CD4-positive, alpha-beta memory T cell (primary cell): ENCODE data around the gene CELSR1. TPM values are rescaled to one million over a fixed set of nuclear protein-coding genes. Genes with fewer than 3 reads are reported as not detected.
A peak's percentile ranks its signal among the peaks of the same experiment; 100 is the strongest.
"Not testable (repeated sequence)": the region's sequence is repeated elsewhere in the genome, so short reads cannot be mapped to it uniquely, and the experiment has no call there.

Experiments used
- CTCF ChIA-PET: fragments of 350-600 bp; sonication (Branson Sonifier 250); formaldehyde crosslinking; loops from one replicate; lab custom pipeline; 2021; ENCODE audit warnings: inconsistent platforms; ENCODE audit not compliant: partially characterized antibody; lab: Charles Lee
- POLR2A ChIA-PET: fragments of 350-600 bp; sonication (Branson Sonifier 250); formaldehyde crosslinking; loops from one replicate; lab custom pipeline; 2021; ENCODE audit not compliant: partially characterized antibody; lab: Charles Lee
- DNase-seq, 5 donors: peaks; one replicate each; pipeline versions ENCODE4 v3.0.0 to v3.0.0-alpha.2; 2020 to 2022; ENCODE audit warnings: mixed read lengths in 1 of 5
- H3K27ac ChIP-seq: one replicate; pipeline ENCODE4 v1.7.0; 2013; ENCODE audit warnings: low read depth, low read length
- H3K27me3 ChIP-seq: 2 replicates; pipeline ENCODE4 v1.7.0; 2013; ENCODE audit warnings: mild to moderate bottlenecking, low read length, moderate library complexity; ENCODE audit not compliant: insufficient read depth
- H3K36me3 ChIP-seq: 2 replicates; pipeline ENCODE4 v1.7.0; 2013; ENCODE audit warnings: mild to moderate bottlenecking, low read length, moderate library complexity; ENCODE audit not compliant: insufficient read depth
- H3K4me1 ChIP-seq: 2 replicates; pipeline ENCODE4 v1.7.0; 2013; ENCODE audit warnings: mild to moderate bottlenecking, low read length, moderate library complexity; ENCODE audit not compliant: insufficient read depth
- H3K4me3 ChIP-seq, 2 donors: one replicate each; pipeline ENCODE4 v1.7.0; 2013; ENCODE audit warnings: low read length in 2 of 2, mild to moderate bottlenecking in 1 of 2
- H3K9me3 ChIP-seq, 2 donors: one replicate each; pipeline ENCODE4 v1.7.0; 2013; ENCODE audit warnings: low read length in 2 of 2, control low read depth in 1 of 2; ENCODE audit not compliant: control insufficient read depth in 1 of 2
- H3K27ac Mint-ChIP-seq, 7 donors: one replicate each; pipeline ENCODE4 v1.8.0; 2020 to 2021; ENCODE audit warnings: mixed read lengths in 7 of 7, mild to moderate bottlenecking in 6 of 7, inconsistent platforms in 3 of 7, moderate library complexity in 3 of 7
- H3K27me3 Mint-ChIP-seq, 2 donors: one replicate each; pipeline ENCODE4 v1.8.0; 2020 to 2021; ENCODE audit warnings: mixed read lengths in 2 of 2
- H3K36me3 Mint-ChIP-seq, 2 donors: one replicate each; pipeline ENCODE4 v1.8.0; 2020 to 2021; ENCODE audit warnings: mixed read lengths in 2 of 2, inconsistent platforms in 1 of 2, mild to moderate bottlenecking in 1 of 2
- H3K4me1 Mint-ChIP-seq, 4 donors: one replicate each; pipeline ENCODE4 v1.8.0; 2020 to 2021; ENCODE audit warnings: mixed read lengths in 4 of 4, mild to moderate bottlenecking in 1 of 4
- H3K4me3 Mint-ChIP-seq, 8 donors: one replicate each; pipeline ENCODE4 v1.8.0; 2020 to 2021; ENCODE audit warnings: mixed read lengths in 8 of 8, mild to moderate bottlenecking in 7 of 8, moderate library complexity in 6 of 8, inconsistent platforms in 3 of 8
- H3K9me3 Mint-ChIP-seq, 8 donors: one replicate each; pipeline ENCODE4 v1.8.0; 2020 to 2021; ENCODE audit warnings: mixed read lengths in 8 of 8, mild to moderate bottlenecking in 5 of 8, inconsistent platforms in 3 of 8, moderate library complexity in 1 of 8
- intact Hi-C: fragments of 100-400 bp; cut with micrococcal nuclease; formaldehyde crosslinking; loops from one replicate; pipeline ENCODE4 v1.15.1; 2023
- polyA plus RNA-seq, 2 donors: library from polyadenylated mRNA; unstranded; fragments of 300-500 nt; fragmentation: Illumina TruSeq; gene quantifications; one replicate each; pipeline ENCODE4 v1.2.3, GENCODE V29; 2021
- total RNA-seq, 2 experiments: library from RNA; stranded (reverse); gene quantifications; one replicate each; pipeline ENCODE4 v1.2.3, GENCODE V29; 2021

CELSR1 gene
- total and polyA plus RNA-seq, 4 experiments from 2014 or later: 0.47 to 1.1 (median 0.81) TPM

DNA sequence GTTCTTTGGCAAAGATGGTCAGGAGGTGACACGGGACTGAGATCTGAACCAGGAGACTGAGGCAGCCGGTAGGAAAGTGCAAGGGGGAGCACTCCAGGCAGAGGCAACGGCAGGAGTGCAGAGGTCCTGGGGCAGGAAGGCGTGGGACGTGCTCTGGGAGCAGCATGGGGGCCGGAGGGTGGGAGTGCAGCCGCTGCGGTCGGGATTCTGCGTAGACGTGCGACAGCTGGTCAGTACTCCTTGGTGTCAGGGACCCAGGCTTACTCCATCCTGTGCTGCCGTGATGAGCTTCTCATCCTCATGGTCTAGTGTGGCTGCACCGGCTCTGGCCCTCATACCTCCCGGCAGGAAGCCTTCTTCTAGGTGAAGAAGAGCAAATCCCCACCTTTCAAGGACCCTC, 218.8 kb downstream of the CELSR1 start:
- H3K4me3 Mint-ChIP-seq: no peak overlapping the region
- H3K27ac Mint-ChIP-seq: peak overlapping the region in 1 of 7 donors; percentile 6
- no peak overlapping the region for H3K27ac ChIP-seq
- H3K36me3 Mint-ChIP-seq: no peaks in the 10 kb centered on the region
- H3K9me3 ChIP-seq: no peaks in the 10 kb centered on the region
- DNase-seq: no peak
- H3K4me1 Mint-ChIP-seq: no peaks in the 10 kb centered on the region
- no peaks in the 10 kb centered on the region for H3K27me3 Mint-ChIP-seq
- ChIA-PET CTCF (interaction anchor here (1.5 to 2.5 kb wide), 3 partner anchors 196 to 323 kb away, joined by 4 to 9 read pairs (median 6); no protein-coding TSS in a partner anchor), POLR2A (no interaction called here)
- no peaks in the 10 kb centered on the region for H3K4me1 ChIP-seq
- intact Hi-C loops: no loop called here
- H3K9me3 Mint-ChIP-seq: no peaks in the 10 kb centered on the region
- H3K36me3 ChIP-seq: no peaks in the 10 kb centered on the region
- no peak overlapping the region for H3K4me3 ChIP-seq
- no peaks in the 10 kb centered on the region for H3K27me3 ChIP-seq

DNA sequence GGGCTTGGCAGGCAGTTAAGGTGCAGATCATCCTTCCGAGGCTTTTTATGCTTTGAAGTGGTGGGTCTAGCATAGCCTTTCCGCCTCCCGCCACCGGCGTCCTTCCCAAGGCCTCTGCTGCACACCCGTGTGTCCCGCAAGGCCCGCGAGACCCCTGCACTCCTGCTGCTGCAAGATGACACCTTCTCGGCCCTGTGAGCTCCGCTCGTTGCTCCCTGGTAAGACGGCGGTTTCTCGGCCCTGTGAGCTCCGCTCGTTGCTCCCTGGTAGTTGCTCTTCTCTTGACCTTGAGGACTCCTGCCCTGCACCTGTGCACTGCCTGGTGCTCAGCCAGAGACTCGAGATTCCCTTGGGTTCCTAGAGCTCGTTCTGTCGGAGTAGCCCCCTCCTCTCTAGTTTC, 219.8 kb downstream of the CELSR1 start:
- CTCF ChIA-PET: interaction anchor here (2.5 to 3.7 kb wide), 2 partner anchors 195 to 196 kb away, joined by 9 to 48 read pairs; no protein-coding TSS in a partner anchor

GRCh38 chr22:46315976-46316375, 221.4 kb downstream of the CELSR1 start:
- no peak overlapping the region for H3K27ac ChIP-seq
- intact Hi-C loops: no loop called here
- no peaks in the 10 kb centered on the region for H3K4me1 Mint-ChIP-seq
- H3K4me3 ChIP-seq: no peak overlapping the region
- no peak for DNase-seq
- H3K36me3 Mint-ChIP-seq: no peaks in the 10 kb centered on the region
- no peaks in the 10 kb centered on the region for H3K36me3 ChIP-seq
- no peak overlapping the region for H3K27ac Mint-ChIP-seq
- H3K27me3 ChIP-seq: no peaks in the 10 kb centered on the region
- H3K27me3 Mint-ChIP-seq: no peaks in the 10 kb centered on the region
- ChIA-PET POLR2A (no interaction called here), CTCF (interaction anchor here (1.2 to 3.7 kb wide), 12 partner anchors 9 to 321 kb away, joined by 3 to 48 read pairs (median 6); partner anchors contain the start of gene GTSE1)
- no peaks in the 10 kb centered on the region for H3K4me1 ChIP-seq
- H3K9me3 ChIP-seq: no peaks in the 10 kb centered on the region
- no peak overlapping the region for H3K4me3 Mint-ChIP-seq
- no peaks in the 10 kb centered on the region for H3K9me3 Mint-ChIP-seq

More for the DNA sequence above, 219.8 kb downstream of the CELSR1 start:
- H3K27me3 Mint-ChIP-seq: no peaks in the 10 kb centered on the region
- no peaks in the 10 kb centered on the region for H3K9me3 ChIP-seq
- H3K4me3 Mint-ChIP-seq: no peak overlapping the region
- H3K36me3 Mint-ChIP-seq: no peaks in the 10 kb centered on the region
- no peaks in the 10 kb centered on the region for H3K9me3 Mint-ChIP-seq
- DNase-seq: no peak
- no peak overlapping the region for H3K27ac ChIP-seq
- no peaks in the 10 kb centered on the region for H3K36me3 ChIP-seq
- no peaks in the 10 kb centered on the region for H3K4me1 Mint-ChIP-seq
- intact Hi-C loops: no loop called here
- peak overlapping the region in 1 of 7 donors; percentile 28 for H3K27ac Mint-ChIP-seq
- H3K27me3 ChIP-seq: no peaks in the 10 kb centered on the region
- H3K4me1 ChIP-seq: no peaks in the 10 kb centered on the region
- POLR2A ChIA-PET: no interaction called here
- H3K4me3 ChIP-seq: no peak overlapping the region

GRCh38 chr22:46312848-46313247, 224.6 kb downstream of the CELSR1 start:
- H3K27me3 Mint-ChIP-seq, H3K27ac ChIP-seq, H3K36me3 ChIP-seq, H3K4me3 ChIP-seq, H3K9me3 ChIP-seq, H3K9me3 Mint-ChIP-seq, H3K36me3 Mint-ChIP-seq, H3K4me1 Mint-ChIP-seq, H3K27ac Mint-ChIP-seq, H3K4me1 ChIP-seq, H3K4me3 Mint-ChIP-seq, H3K27me3 ChIP-seq, DNase-seq: not testable (repeated sequence)
- POLR2A ChIA-PET: interaction anchor here (1.6 kb wide), 1 partner anchor 191 kb away, joined by 3 read pairs; no protein-coding TSS in a partner anchor
- intact Hi-C loops: loop anchor here (5.0 kb wide), 1 partner anchor 306 kb away; no protein-coding TSS in a partner anchor
- CTCF ChIA-PET: interaction anchor here (0.6 to 4.3 kb wide), 8 partner anchors 9 to 1590 kb away, joined by 3 to 37 read pairs (median 4); no protein-coding TSS in a partner anchor

- DNase-seq: no peak
- Mint-ChIP-seq H3K9me3 (no peaks in the 10 kb centered on the region), H3K4me3 (no peak overlapping the region), H3K27me3 (no peaks in the 10 kb centered on the region), H3K4me1 (peaks cover 0 to 2% (median under 1%) of the 10 kb centered on the region in 4 donors), H3K27ac (peak overlapping the region in 2 of 7 donors; percentile 67 to 74), H3K36me3 (no peaks in the 10 kb centered on the region)
- Histone ChIP-seq H3K4me3 (no peak overlapping the region), H3K4me1 (no peaks in the 10 kb centered on the region), H3K27ac (no peak overlapping the region), H3K27me3 (no peaks in the 10 kb centered on the region), H3K36me3 (no peaks in the 10 kb centered on the region), H3K9me3 (no peaks in the 10 kb centered on the region)
- POLR2A ChIA-PET: interaction anchor here (1.3 to 1.6 kb wide), 2 partner anchors 16 to 190 kb away, joined by 3 read pairs; no protein-coding TSS in a partner anchor
- CTCF ChIA-PET: interaction anchor here (0.7 to 4.3 kb wide), 5 partner anchors 13 to 306 kb away, joined by 3 to 37 read pairs (median 5); no protein-coding TSS in a partner anchor
- intact Hi-C loops: loop anchor here (5.0 kb wide), 1 partner anchor 305 kb away; no protein-coding TSS in a partner anchor
These were observed 225.4 kb downstream of the CELSR1 start for GRCh38 chr22:46312056-46312455.

Other genes with a start within 250 kb of the CELSR1 start
- gene GTSE1, start 240.8 kb downstream of the CELSR1 start, total RNA-seq: under 1 TPM in 1 of 2 experiments, not detected in 1; 0.64 TPM
- not detected for gene GTSE1, start 240.8 kb downstream of the CELSR1 start, polyA plus RNA-seq
- 10 to 100 TPM; 79.9 to 93.0 TPM for gene TRMU, start 201.9 kb downstream of the CELSR1 start, total RNA-seq
- gene TRMU, start 201.9 kb downstream of the CELSR1 start, polyA plus RNA-seq: 10 to 100 TPM; 14.5 to 17.2 TPM
- gene GRAMD4, start 82.8 kb upstream of the CELSR1 start, total RNA-seq: 10 to 100 TPM; 16.1 to 19.6 TPM
- 1 to 10 TPM in 1 of 2 donors, under 1 TPM in 1; 0.73 to 7.2 TPM for gene GRAMD4, start 82.8 kb upstream of the CELSR1 start, polyA plus RNA-seq
- 100 to 1,000 TPM; 161 to 164 TPM for gene CERK, start 200.6 kb upstream of the CELSR1 start, total RNA-seq
- 100 to 1,000 TPM in 1 of 2 donors, 10 to 100 TPM in 1; 91.2 to 111 TPM for gene CERK, start 200.6 kb upstream of the CELSR1 start, polyA plus RNA-seq
- 10 to 100 TPM; 49.0 to 49.2 TPM for gene TBC1D22A, start 225.0 kb upstream of the CELSR1 start, total RNA-seq
- 10 to 100 TPM; 20.6 to 24.4 TPM for gene TBC1D22A, start 225.0 kb upstream of the CELSR1 start, polyA plus RNA-seq